ENCODE data around the gene ADTRP.

ADTRP gene

GRCh38 chr6:11754625-11755271, 23.9 kb downstream of the ADTRP start:
- no peak for DNase-seq

- no peak for DNase-seq
Measured at GRCh38 chr6:11753798-11754197, 24.8 kb downstream of the ADTRP start.

GRCh38 chr6:11752360-11752759, 26.2 kb downstream of the ADTRP start:
- DNase-seq, result no peak

GRCh38 chr6:11750682-11751081, 27.9 kb downstream of the ADTRP start:
- DNase-seq, result no peak

- no peak for DNase-seq
Measured at GRCh38 chr6:11748591-11749210, 29.9 kb downstream of the ADTRP start.

- DNase-seq, result no peak
Measured at GRCh38 chr6:11747021-11747420, 31.6 kb downstream of the ADTRP start.

- DNase-seq, result no peak
Measured at GRCh38 chr6:11744753-11745152, 33.9 kb downstream of the ADTRP start.

- no peak for DNase-seq
Measured at GRCh38 chr6:11744101-11744500, 34.5 kb downstream of the ADTRP start.

- no peak for DNase-seq
Measured at GRCh38 chr6:11740875-11741274, 37.7 kb downstream of the ADTRP start.

- DNase-seq, result no peak
Measured at GRCh38 chr6:11738661-11739375, 39.8 kb downstream of the ADTRP start.

GRCh38 chr6:11738234-11738633, 40.4 kb downstream of the ADTRP start:
- DNase-seq, result no peak

- no peak for DNase-seq
Measured at GRCh38 chr6:11736601-11737000, 42.0 kb downstream of the ADTRP start.

GRCh38 chr6:11734861-11735613, 43.6 kb downstream of the ADTRP start:
- DNase-seq, result no peak

GRCh38 chr6:11732036-11732631, 46.5 kb downstream of the ADTRP start:
- DNase-seq, result peak; percentile 66

GRCh38 chr6:11731423-11731822, 47.2 kb downstream of the ADTRP start:
- DNase-seq, result no peak

GRCh38 chr6:11730641-11731040, 48.0 kb downstream of the ADTRP start:
- no peak for DNase-seq

GRCh38 chr6:11729076-11729475, 49.5 kb downstream of the ADTRP start:
- DNase-seq, result peak; percentile 69

GRCh38 chr6:11727998-11728961, 50.3 kb downstream of the ADTRP start:
- DNase-seq, result peak; percentile 63

GRCh38 chr6:11727346-11727997, 51.1 kb downstream of the ADTRP start:
- DNase-seq, result no peak

- DNase-seq, result no peak
Measured at GRCh38 chr6:11724286-11724685, 54.3 kb downstream of the ADTRP start.

Data from CD4-positive, alpha-beta T cell treated with Interleukin-17A for 4 hours (primary cell).